K562 (cell line): ENCODE measurements around the gene MME. TPM values are rescaled to one million over a fixed set of nuclear protein-coding genes. Genes with fewer than 3 reads are reported as not detected.
A peak's percentile ranks its signal among the peaks of the same experiment; 100 is the strongest.

Experiments
- CEBPZ ChIP-seq: fragments of 150-350 bp; IDR thresholded peaks from 2 replicates; pipeline ENCODE4 v1.6.1; 2014; ENCODE audit warnings: low read depth, mild to moderate bottlenecking, low read length, borderline replicate concordance
- E2F1 ChIP-seq: sonication (generic); formaldehyde crosslinking; IDR thresholded peaks from 2 replicates; pipeline ENCODE4 v1.8.1; 2023; ENCODE audit warnings: mild to moderate bottlenecking, missing genetic modification reagents, moderate library complexity
- ESRRA ChIP-seq: fragments of 450-650 bp; IDR thresholded peaks from 2 replicates; pipeline ENCODE4 v1.6.1; 2014; ENCODE audit warnings: low read depth, mild to moderate bottlenecking, moderate library complexity, borderline replicate concordance
- HMGN3 ChIP-seq: IDR thresholded peaks from 2 replicates; pipeline ENCODE4 v1.6.1; 2011; ENCODE audit warnings: borderline replicate concordance, low read depth, mild to moderate bottlenecking, mixed read lengths, low read length; ENCODE audit not compliant: insufficient read length; ENCODE audit errors: extremely low read depth
- HMGXB4 ChIP-seq: sonication (generic); formaldehyde crosslinking; IDR thresholded peaks from 2 replicates; pipeline ENCODE4 v1.8.1; 2023; ENCODE audit warnings: mild to moderate bottlenecking, missing genetic modification reagents
- KAT8 ChIP-seq: fragments of 450-650 bp; IDR thresholded peaks from 2 replicates; pipeline ENCODE4 v1.6.1; 2016; ENCODE audit warnings: low read depth, mild to moderate bottlenecking
- MCM5 ChIP-seq: fragments of 450-650 bp; IDR thresholded peaks from 2 replicates; pipeline ENCODE4 v1.6.1; 2016; ENCODE audit warnings: low read depth
- PTRF ChIP-seq: fragments of 450-650 bp; IDR thresholded peaks from 2 replicates; pipeline ENCODE4 v1.6.1; 2016; ENCODE audit warnings: mild to moderate bottlenecking, missing genetic modification characterization, missing compliant biosample characterization
- RBM15 ChIP-seq: fragments of 200-400 bp; formaldehyde crosslinking; IDR thresholded peaks from 2 replicates; pipeline ENCODE4 v1.6.1; 2018; ENCODE audit warnings: mild to moderate bottlenecking, low read length, moderate library complexity; ENCODE audit not compliant: insufficient read depth
- RBM22 ChIP-seq: fragments of 200-400 bp; formaldehyde crosslinking; IDR thresholded peaks from 2 replicates; pipeline ENCODE4 v1.6.1; 2018; ENCODE audit warnings: low read length, low read depth; ENCODE audit not compliant: poor library complexity, severe bottlenecking
- TEAD1 ChIP-seq, 2 experiments: fragments of 450-650 bp in 1 of 2; sonication (generic) in 1 of 2; formaldehyde crosslinking; IDR thresholded peaks; 2 replicates each; pipeline versions ENCODE4 v1.4.0 to v1.8.0; 2020 to 2022; ENCODE audit warnings: mild to moderate bottlenecking in 2 of 2, missing genetic modification reagents in 1 of 2
- TSC22D4 ChIP-seq: fragments of 450-650 bp; IDR thresholded peaks from 2 replicates; pipeline ENCODE4 v1.6.1; 2016; ENCODE audit warnings: missing genetic modification characterization, missing biosample characterization, control low read depth
- YBX1 ChIP-seq: fragments of 450-650 bp; IDR thresholded peaks from 2 replicates; pipeline ENCODE4 v1.7.1; 2016; ENCODE audit warnings: mild to moderate bottlenecking
- ZNF175 ChIP-seq: fragments of 200-800 bp; sonication (Bioruptor generic); IDR thresholded peaks from 2 replicates; pipeline ENCODE4 v1.6.1; 2016; ENCODE audit warnings: low read depth, mild to moderate bottlenecking, missing genetic modification characterization, missing compliant biosample characterization
- ZNF511 ChIP-seq: sonication (generic); formaldehyde crosslinking; IDR thresholded peaks from 2 replicates; pipeline ENCODE4 v1.8.0; 2022; ENCODE audit warnings: mild to moderate bottlenecking, missing genetic modification reagents
- polyA plus RNA-seq, 8 experiments: library from polyadenylated mRNA; depleted of rRNA in 4 of 8; stranded (reverse) in 5 of 8; unstranded in 3 of 8; fragments of >200 nt; fragmentation: Nextera tagmentation in 2 of 8; fragmentation: Illumina TruSeq in 1 of 8; extraction: Ambion mirVana in 2 of 8; extraction: Trizol in 1 of 8; gene quantifications; 2 replicates each; pipeline versions ENCODE4 v1.2.1 to v1.2.3, GENCODE V29; 2011 to 2014; ENCODE audit warnings: inconsistent platforms in 1 of 8, missing spikeins in 1 of 8
- total RNA-seq, 7 experiments: library from RNA; depleted of rRNA in 6 of 7; stranded (reverse); fragments of >200 nt in 6 of 7; fragmentation: Illumina TruSeq in 2 of 7; extraction: Trizol in 2 of 7; gene quantifications; 2 replicates each; pipeline versions ENCODE4 v1.2.1 to v1.2.3, GENCODE V29; 2011 to 2021; ENCODE audit warnings: low replicate concordance in 1 of 7
- TF ChIP-seq, protein P1 (sequence below): fragments of 450-650 bp; formaldehyde crosslinking; IDR thresholded peaks from 2 replicates; pipeline ENCODE4 v1.4.0; 2022; ENCODE audit warnings: mild to moderate bottlenecking, moderate library complexity
- TF ChIP-seq, protein P2 (sequence below), 3 experiments: IDR thresholded peaks in 2 of 3; conservative IDR thresholded peaks in 1 of 3; 2 replicates each; pipeline ENCODE4 v1.5.1; 2011 to 2012; ENCODE audit warnings: low read length in 3 of 3, mild to moderate bottlenecking in 3 of 3, control low read depth in 2 of 3, improper control_type of control experiment in 1 of 3, inconsistent platforms in 1 of 3, low read depth in 1 of 3, mixed read lengths in 1 of 3, moderate library complexity in 1 of 3; ENCODE audit not compliant: insufficient read depth in 2 of 3

Gene MME
- total and polyA plus RNA-seq, 9 of the 15 experiments (the other 6 are each of a cell fraction or from before 2014, with no cell fraction given) = 0.80 to 8.6 (median 2.5) TPM

- TF ChIP-seq YBX1 (no peak), ESRRA (peak; percentile 92; the same call in 1 of the 2 replicates), ZNF175 (CRISPR knock-in tag) (peak; percentile 24; the same call in 1 of the 2 replicates), TEAD1 (CRISPR knock-in tag; IDR thresholded peaks at IDR 0.05) (peak; percentile 95 to 96), MCM5 (no peak), TSC22D4 (0 out of 2 replicates have a peak, but pooled peaks have one; percentile 17), ZNF511 (no peak), E2F1 (CRISPR knock-in tag) (no peak), RBM15 (no peak), KAT8 (no peak), CEBPZ (no peak), HMGXB4 (CRISPR knock-in tag) (no peak), RBM22 (no peak), PTRF (tag) (no peak), HMGN3 (peak; percentile 58)
- TF ChIP-seq, protein P1, sequence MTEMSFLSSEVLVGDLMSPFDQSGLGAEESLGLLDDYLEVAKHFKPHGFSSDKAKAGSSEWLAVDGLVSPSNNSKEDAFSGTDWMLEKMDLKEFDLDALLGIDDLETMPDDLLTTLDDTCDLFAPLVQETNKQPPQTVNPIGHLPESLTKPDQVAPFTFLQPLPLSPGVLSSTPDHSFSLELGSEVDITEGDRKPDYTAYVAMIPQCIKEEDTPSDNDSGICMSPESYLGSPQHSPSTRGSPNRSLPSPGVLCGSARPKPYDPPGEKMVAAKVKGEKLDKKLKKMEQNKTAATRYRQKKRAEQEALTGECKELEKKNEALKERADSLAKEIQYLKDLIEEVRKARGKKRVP = no peak
- TF ChIP-seq, protein P2, sequence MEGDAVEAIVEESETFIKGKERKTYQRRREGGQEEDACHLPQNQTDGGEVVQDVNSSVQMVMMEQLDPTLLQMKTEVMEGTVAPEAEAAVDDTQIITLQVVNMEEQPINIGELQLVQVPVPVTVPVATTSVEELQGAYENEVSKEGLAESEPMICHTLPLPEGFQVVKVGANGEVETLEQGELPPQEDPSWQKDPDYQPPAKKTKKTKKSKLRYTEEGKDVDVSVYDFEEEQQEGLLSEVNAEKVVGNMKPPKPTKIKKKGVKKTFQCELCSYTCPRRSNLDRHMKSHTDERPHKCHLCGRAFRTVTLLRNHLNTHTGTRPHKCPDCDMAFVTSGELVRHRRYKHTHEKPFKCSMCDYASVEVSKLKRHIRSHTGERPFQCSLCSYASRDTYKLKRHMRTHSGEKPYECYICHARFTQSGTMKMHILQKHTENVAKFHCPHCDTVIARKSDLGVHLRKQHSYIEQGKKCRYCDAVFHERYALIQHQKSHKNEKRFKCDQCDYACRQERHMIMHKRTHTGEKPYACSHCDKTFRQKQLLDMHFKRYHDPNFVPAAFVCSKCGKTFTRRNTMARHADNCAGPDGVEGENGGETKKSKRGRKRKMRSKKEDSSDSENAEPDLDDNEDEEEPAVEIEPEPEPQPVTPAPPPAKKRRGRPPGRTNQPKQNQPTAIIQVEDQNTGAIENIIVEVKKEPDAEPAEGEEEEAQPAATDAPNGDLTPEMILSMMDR (IDR thresholded peaks at IDR 0.05 in 2 of 3, conservative IDR thresholded peaks at IDR 0.05 in 1 of 3; ENCODE audit: insufficient read depth in 2 of 3, low read depth in 1 of 3, low read length in 3 of 3) = no peak
Measured at GRCh38 chr3:155037508-155038202, 42.5 kb upstream of the MME start (continued).
